ENCODE measurements around the gene NKAIN4. TPM values are rescaled to one million over a fixed set of nuclear protein-coding genes. Genes with fewer than 3 reads are reported as not detected.

The NKAIN4 gene
- total RNA-seq, 1 experiment from 2014 or later: not detected

GRCh38 chr20:63210011-63210605, 44.2 kb downstream of the NKAIN4 start:
- Histone ChIP-seq H3K9me3 (no peaks in the 10 kb centered on the region), H3K36me3 (peaks cover 99% of the 10 kb centered on the region), H3K4me3 (no peak overlapping the region)

GRCh38 chr20:63208346-63208909, 45.8 kb downstream of the NKAIN4 start:
- Histone ChIP-seq H3K4me3 (no peak overlapping the region), H3K9me3 (no peaks in the 10 kb centered on the region), H3K27me3 (no peaks in the 10 kb centered on the region), H3K36me3 (peaks cover 99% of the 10 kb centered on the region)
- no peak for DNase-seq

More at GRCh38 chr20:63210011-63210605, 44.2 kb downstream of the NKAIN4 start:
- no peak for DNase-seq
- H3K27me3 ChIP-seq: no peaks in the 10 kb centered on the region

- Histone ChIP-seq H3K36me3 (peaks cover 99% of the 10 kb centered on the region), H3K4me3 (no peak overlapping the region)
These were observed 47.4 kb downstream of the NKAIN4 start for GRCh38 chr20:63206878-63207277.

GRCh38 chr20:63205896-63206295, 48.4 kb downstream of the NKAIN4 start:
- Histone ChIP-seq H3K4me3 (no peak overlapping the region), H3K9me3 (no peaks in the 10 kb centered on the region), H3K36me3 (peaks cover 99% of the 10 kb centered on the region), H3K27me3 (no peaks in the 10 kb centered on the region)
- DNase-seq: no peak

More at GRCh38 chr20:63206878-63207277, 47.4 kb downstream of the NKAIN4 start:
- DNase-seq: peak; percentile 88
- Histone ChIP-seq H3K27me3 (no peaks in the 10 kb centered on the region), H3K9me3 (no peaks in the 10 kb centered on the region)

- H3K36me3 ChIP-seq: peaks cover 96% of the 10 kb centered on the region
- H3K27me3 ChIP-seq: no peaks in the 10 kb centered on the region
- no peaks in the 10 kb centered on the region for H3K9me3 ChIP-seq
- no peak for DNase-seq
- H3K4me3 ChIP-seq: no peak overlapping the region
These were observed 49.9 kb downstream of the NKAIN4 start for GRCh38 chr20:63204362-63204761.

- H3K27me3 ChIP-seq: no peaks in the 10 kb centered on the region
- no peaks in the 10 kb centered on the region for H3K9me3 ChIP-seq
- no peak for DNase-seq
- no peak overlapping the region for H3K4me3 ChIP-seq
- H3K36me3 ChIP-seq: peaks cover 95% of the 10 kb centered on the region
These were observed 51.3 kb downstream of the NKAIN4 start for GRCh38 chr20:63202811-63203526.

- H3K36me3 ChIP-seq: peaks cover 95% of the 10 kb centered on the region
- no peaks in the 10 kb centered on the region for H3K9me3 ChIP-seq
- no peaks in the 10 kb centered on the region for H3K27me3 ChIP-seq
- no peak overlapping the region for H3K4me3 ChIP-seq
- no peak for DNase-seq
These were observed 52.2 kb downstream of the NKAIN4 start for GRCh38 chr20:63202021-63202420.

GRCh38 chr20:63198606-63199005, 55.7 kb downstream of the NKAIN4 start:
- H3K36me3 ChIP-seq: peaks cover 85% of the 10 kb centered on the region
- DNase-seq: no peak
- no peak overlapping the region for H3K4me3 ChIP-seq
- H3K27me3 ChIP-seq: no peaks in the 10 kb centered on the region
- H3K9me3 ChIP-seq: no peaks in the 10 kb centered on the region

- no peak for DNase-seq
- no peaks in the 10 kb centered on the region for H3K9me3 ChIP-seq
- H3K27me3 ChIP-seq: no peaks in the 10 kb centered on the region
- H3K4me3 ChIP-seq: no peak overlapping the region
- peaks cover 68% of the 10 kb centered on the region for H3K36me3 ChIP-seq
These were observed 57.3 kb downstream of the NKAIN4 start for GRCh38 chr20:63196768-63197470.

- Histone ChIP-seq H3K9me3 (no peaks in the 10 kb centered on the region), H3K27me3 (no peaks in the 10 kb centered on the region), H3K36me3 (peaks cover 49% of the 10 kb centered on the region), H3K4me3 (no peak overlapping the region)
- no peak for DNase-seq
These were observed 59.5 kb downstream of the NKAIN4 start for GRCh38 chr20:63194797-63195173.

- H3K4me3 ChIP-seq: no peak overlapping the region
- H3K27me3 ChIP-seq: no peaks in the 10 kb centered on the region
- H3K9me3 ChIP-seq: no peaks in the 10 kb centered on the region
- H3K36me3 ChIP-seq: peaks cover 45% of the 10 kb centered on the region
- no peak for DNase-seq
These were observed 60.1 kb downstream of the NKAIN4 start for GRCh38 chr20:63194007-63194796.

GRCh38 chr20:63192721-63193120, 61.5 kb downstream of the NKAIN4 start:
- peaks cover 30% of the 10 kb centered on the region for H3K36me3 ChIP-seq
- DNase-seq: no peak
- no peak overlapping the region for H3K4me3 ChIP-seq

GRCh38 chr20:63191400-63191799, 62.9 kb downstream of the NKAIN4 start:
- H3K27me3 ChIP-seq: no peaks in the 10 kb centered on the region

More at GRCh38 chr20:63192721-63193120, 61.5 kb downstream of the NKAIN4 start:
- no peaks in the 10 kb centered on the region for H3K9me3 ChIP-seq
- no peaks in the 10 kb centered on the region for H3K27me3 ChIP-seq

GRCh38 chr20:63190828-63191227, 63.4 kb downstream of the NKAIN4 start:
- DNase-seq: no peak
- Histone ChIP-seq H3K9me3 (no peaks in the 10 kb centered on the region), H3K27me3 (no peaks in the 10 kb centered on the region), H3K4me3 (no peak overlapping the region), H3K36me3 (peaks cover 11% of the 10 kb centered on the region)

More at GRCh38 chr20:63191400-63191799, 62.9 kb downstream of the NKAIN4 start:
- peak; percentile 53 for DNase-seq
- Histone ChIP-seq H3K9me3 (no peaks in the 10 kb centered on the region), H3K4me3 (no peak overlapping the region), H3K36me3 (peaks cover 17% of the 10 kb centered on the region)

All from MG63 (cell line).